Stimulated activated effector memory CD8-positive, alpha-beta T cell treated with anti-CD3 and anti-CD28 coated beads, Interleukin-12 subunit alpha, Interleukin-12 subunit beta, amount 100 ng/mL, for 72 hours (primary cell): ENCODE data around the gene CBY3.
"Not testable (repeated sequence)": the region's sequence is repeated elsewhere in the genome, so short reads cannot be mapped to it uniquely, and the experiment has no call there.

Source experiments
- ATAC-seq: fragments of 150-1000 bp; cut with Tn5 transposase; 2 replicates; pipeline ENCODE4 v1.10.0; 2021
- DNase-seq, 2 donors: peaks; one replicate each; pipeline ENCODE4 v3.0.0; 2021 to 2022; ENCODE audit warnings: low spot score in 2 of 2
- H3K27ac Mint-ChIP-seq: one replicate; pipeline ENCODE4 v1.8.0; 2022; ENCODE audit warnings: mild to moderate bottlenecking, mixed read lengths
- H3K36me3 Mint-ChIP-seq: one replicate; pipeline ENCODE4 v1.8.0; 2022; ENCODE audit warnings: mild to moderate bottlenecking, mixed read lengths
- H3K4me1 Mint-ChIP-seq: one replicate; pipeline ENCODE4 v1.8.0; 2022; ENCODE audit warnings: mixed read lengths
- H3K4me3 Mint-ChIP-seq: one replicate; pipeline ENCODE4 v1.8.0; 2022; ENCODE audit warnings: mild to moderate bottlenecking, mixed read lengths
- H3K9me3 Mint-ChIP-seq: one replicate; pipeline ENCODE4 v1.8.0; 2022; ENCODE audit warnings: mixed read lengths

Gene CBY3

GRCh38 chr5:179680780-179681401 lies at the start of gene CBY3:
TSS of gene CBY3 (minus strand) at chr5:179681034. CDS start at chr5:179680918, 116 bp downstream.
- Mint-ChIP-seq H3K36me3 (peaks cover 46% of the 10 kb centered on the region), H3K4me1 (peaks cover 32% of the 10 kb centered on the region), H3K9me3 (no peaks in the 10 kb centered on the region), H3K27ac (peak within 1 kb of the TSS; percentile 93), H3K4me3 (peak within 1 kb of the TSS; percentile 91)
- DNase-seq (no peak), ATAC-seq (no peak)

- DNase-seq (no peak), ATAC-seq (no peak)
- no peak overlapping the region for H3K4me3 Mint-ChIP-seq
- no peaks in the 10 kb centered on the region for H3K9me3 Mint-ChIP-seq
- H3K4me1 Mint-ChIP-seq: peaks cover 16% of the 10 kb centered on the region
- H3K36me3 Mint-ChIP-seq: peaks cover 93% of the 10 kb centered on the region
- H3K27ac Mint-ChIP-seq: peak overlapping the region; percentile 89
Measured at GRCh38 chr5:179730356-179730755, 49.5 kb upstream of the CBY3 start.

- H3K9me3 Mint-ChIP-seq: no peaks in the 10 kb centered on the region
- no peak overlapping the region for H3K4me3 Mint-ChIP-seq
- peak overlapping the region; percentile 17 for H3K27ac Mint-ChIP-seq
- peaks cover 93% of the 10 kb centered on the region for H3K36me3 Mint-ChIP-seq
- ATAC-seq (no peak), DNase-seq (no peak)
- H3K4me1 Mint-ChIP-seq: peaks cover 14% of the 10 kb centered on the region
Measured at GRCh38 chr5:179729727-179730126, 48.9 kb upstream of the CBY3 start.

- no peak overlapping the region for H3K4me3 Mint-ChIP-seq
Measured at GRCh38 chr5:179729303-179729702, 48.5 kb upstream of the CBY3 start.

GRCh38 chr5:179727106-179727505 lies 46.3 kb upstream of the CBY3 start:
- ATAC-seq (no peak), DNase-seq (no peak)
- no peaks in the 10 kb centered on the region for H3K9me3 Mint-ChIP-seq
- H3K27ac Mint-ChIP-seq: peak overlapping the region; percentile 76
- peaks cover 100% of the 10 kb centered on the region for H3K36me3 Mint-ChIP-seq
- H3K4me3 Mint-ChIP-seq: no peak overlapping the region
- peaks cover 6% of the 10 kb centered on the region for H3K4me1 Mint-ChIP-seq

More at GRCh38 chr5:179729303-179729702, 48.5 kb upstream of the CBY3 start:
- Mint-ChIP-seq H3K36me3 (peaks cover 93% of the 10 kb centered on the region), H3K4me1 (peaks cover 10% of the 10 kb centered on the region), H3K9me3 (no peaks in the 10 kb centered on the region), H3K27ac (peak overlapping the region; percentile 17)
- DNase-seq: no peak
- ATAC-seq: no peak

GRCh38 chr5:179724163-179724562 lies 43.3 kb upstream of the CBY3 start:
- no peak for ATAC-seq
- DNase-seq: no peak
- Mint-ChIP-seq H3K4me1 (no peaks in the 10 kb centered on the region), H3K9me3 (no peaks in the 10 kb centered on the region), H3K36me3 (peaks cover 100% of the 10 kb centered on the region), H3K4me3 (no peak overlapping the region), H3K27ac (peak overlapping the region; percentile 30)

GRCh38 chr5:179720222-179720621 lies 39.4 kb upstream of the CBY3 start:
- peaks cover 6% of the 10 kb centered on the region for H3K4me1 Mint-ChIP-seq
- no peak overlapping the region for H3K27ac Mint-ChIP-seq
- peaks cover 100% of the 10 kb centered on the region for H3K36me3 Mint-ChIP-seq
- no peak for ATAC-seq
- DNase-seq: no peak
- H3K4me3 Mint-ChIP-seq: no peak overlapping the region
- no peaks in the 10 kb centered on the region for H3K9me3 Mint-ChIP-seq

GRCh38 chr5:179716286-179716685 lies 35.5 kb upstream of the CBY3 start:
- H3K27ac Mint-ChIP-seq: no peak overlapping the region
- peaks cover 6% of the 10 kb centered on the region for H3K4me1 Mint-ChIP-seq
- no peaks in the 10 kb centered on the region for H3K9me3 Mint-ChIP-seq
- peaks cover 100% of the 10 kb centered on the region for H3K36me3 Mint-ChIP-seq
- DNase-seq: no peak
- H3K4me3 Mint-ChIP-seq: no peak overlapping the region
- ATAC-seq: no peak

- H3K9me3 Mint-ChIP-seq: no peaks in the 10 kb centered on the region
- H3K4me1 Mint-ChIP-seq: peaks cover 50% of the 10 kb centered on the region
- H3K36me3 Mint-ChIP-seq: peaks cover 77% of the 10 kb centered on the region
- ATAC-seq (no peak), DNase-seq (no peak)
- peak overlapping the region; percentile 99 for H3K27ac Mint-ChIP-seq
- H3K4me3 Mint-ChIP-seq: peak overlapping the region; percentile 94
Measured at GRCh38 chr5:179700401-179700918, 19.6 kb upstream of the CBY3 start.

- peak overlapping the region; percentile 94 for H3K4me3 Mint-ChIP-seq
- peaks cover 46% of the 10 kb centered on the region for H3K4me1 Mint-ChIP-seq
- H3K36me3 Mint-ChIP-seq: peaks cover 69% of the 10 kb centered on the region
- H3K27ac Mint-ChIP-seq: peak overlapping the region; percentile 99
- no peaks in the 10 kb centered on the region for H3K9me3 Mint-ChIP-seq
- peak; percentile 10 to 84 for DNase-seq
- peak; percentile 52 for ATAC-seq
Measured at GRCh38 chr5:179699616-179700237, 18.9 kb upstream of the CBY3 start.

- DNase-seq (no peak), ATAC-seq (no peak)
- H3K4me1 Mint-ChIP-seq: peaks cover 45% of the 10 kb centered on the region
Measured at GRCh38 chr5:179698935-179699615, 18.2 kb upstream of the CBY3 start, which contains the start of gene CANX. TSS of gene CANX (plus strand) at chr5:179698967. CDS start at chr5:179705682, 6,715 bp downstream.

GRCh38 chr5:179697993-179698934 lies 17.4 kb upstream of the CBY3 start:
- H3K4me3 Mint-ChIP-seq: peak overlapping the region; percentile 94
- peaks cover 37% of the 10 kb centered on the region for H3K4me1 Mint-ChIP-seq
- H3K9me3 Mint-ChIP-seq: no peaks in the 10 kb centered on the region
- peak overlapping the region; percentile 99 for H3K27ac Mint-ChIP-seq
- ATAC-seq: peak; percentile 93
- peak; percentile 94 to 99 for DNase-seq
- H3K36me3 Mint-ChIP-seq: peaks cover 55% of the 10 kb centered on the region

More at GRCh38 chr5:179698935-179699615, 18.2 kb upstream of the CBY3 start, which contains the start of gene CANX:
- H3K36me3 Mint-ChIP-seq: peaks cover 63% of the 10 kb centered on the region
- H3K27ac Mint-ChIP-seq: peak within 1 kb of the TSS; percentile 99
- H3K9me3 Mint-ChIP-seq: no peaks in the 10 kb centered on the region
- H3K4me3 Mint-ChIP-seq: peak within 1 kb of the TSS; percentile 94

- H3K4me1 Mint-ChIP-seq: peaks cover 30% of the 10 kb centered on the region
- peak overlapping the region; percentile 94 for H3K4me3 Mint-ChIP-seq
- H3K36me3 Mint-ChIP-seq: peaks cover 47% of the 10 kb centered on the region
- not testable (repeated sequence) for H3K9me3 Mint-ChIP-seq, DNase-seq, ATAC-seq
- peak overlapping the region; percentile 99 for H3K27ac Mint-ChIP-seq
Measured at GRCh38 chr5:179697543-179697942, 16.7 kb upstream of the CBY3 start.

GRCh38 chr5:179697108-179697507 lies 16.3 kb upstream of the CBY3 start:
- H3K27ac Mint-ChIP-seq: peak overlapping the region; percentile 99
- ATAC-seq (no peak), DNase-seq (no peak)
- peaks cover 43% of the 10 kb centered on the region for H3K36me3 Mint-ChIP-seq
- peak overlapping the region; percentile 94 for H3K4me3 Mint-ChIP-seq
- peaks cover 26% of the 10 kb centered on the region for H3K4me1 Mint-ChIP-seq
- H3K9me3 Mint-ChIP-seq: no peaks in the 10 kb centered on the region
